OCI-LY7 (cell line): ENCODE measurements around the gene PFKL. TPM values are rescaled to one million over a fixed set of nuclear protein-coding genes. Genes with fewer than 3 reads are reported as not detected.

Source experiments
- BruUV-seq: library from RNA; stranded (reverse); fragments of 400-500 nt; replicated peaks from 2 replicates; lab custom pipeline; 2021; lab: Mats Ljungman, UMichigan
- CTCF ChIA-PET: fragments of 300-600 bp; sonication (Branson Sonifier 250); formaldehyde crosslinking; loops from one replicate; lab custom pipeline; 2022; ENCODE audit warnings: antibody characterized with exemption; ENCODE audit not compliant: unreplicated experiment; lab: Charles Lee
- POLR2A ChIA-PET: fragments of 300-600 bp; sonication (Branson Sonifier 250); formaldehyde crosslinking; loops from one replicate; lab custom pipeline; 2022; ENCODE audit warnings: antibody characterized with exemption; lab: Charles Lee
- DNase-seq: peaks from one replicate; pipeline ENCODE4 v3.0.0-alpha.2; 2015; ENCODE audit warnings: low spot score
- H2AFZ ChIP-seq: fragments of 200-600 bp; sonication (generic), shearing (Covaris generic); 2 replicates; pipeline ENCODE4 v1.6.1; 2014; ENCODE audit warnings: mild to moderate bottlenecking, antibody characterized with exemption, low read length, moderate library complexity
- H3K27ac ChIP-seq: fragments of 200-600 bp; sonication (generic); 2 replicates; pipeline ENCODE4 v1.5.1; 2014; ENCODE audit warnings: mixed run types, low read depth, mild to moderate bottlenecking, moderate library complexity, low read length, inconsistent platforms; ENCODE audit not compliant: poor library complexity, severe bottlenecking
- H3K36me3 ChIP-seq: fragments of 200-600 bp; sonication (generic); 2 replicates; pipeline ENCODE4 v1.6.1; 2014; ENCODE audit warnings: mild to moderate bottlenecking, antibody characterized with exemption, low read length, moderate library complexity, mixed read lengths; ENCODE audit not compliant: insufficient read depth
- H3K4me1 ChIP-seq: fragments of 200-600 bp; sonication (generic); 2 replicates; pipeline ENCODE4 v1.5.1; 2014; ENCODE audit warnings: mild to moderate bottlenecking, low read length; ENCODE audit not compliant: insufficient read depth, poor library complexity, severe bottlenecking
- H3K4me2 ChIP-seq: fragments of 200-600 bp; sonication (generic); 2 replicates; pipeline ENCODE4 v1.6.1; 2014; ENCODE audit warnings: mild to moderate bottlenecking, low read length
- H3K4me3 ChIP-seq: fragments of 200-600 bp; sonication (generic); 2 replicates; pipeline ENCODE4 v1.5.1; 2014; ENCODE audit warnings: mild to moderate bottlenecking, low read depth, low read length; ENCODE audit not compliant: poor library complexity, severe bottlenecking
- H3K79me2 ChIP-seq: fragments of 200-600 bp; sonication (generic); 2 replicates; pipeline ENCODE4 v1.6.1; 2016; ENCODE audit warnings: low read depth, mild to moderate bottlenecking, low read length, moderate library complexity, mixed read lengths; ENCODE audit not compliant: insufficient read depth
- H3K9me2 ChIP-seq: fragments of 200-600 bp; sonication (generic); 2 replicates; pipeline ENCODE4 v1.6.1; 2016; ENCODE audit warnings: mild to moderate bottlenecking, low read length, mixed read lengths; ENCODE audit not compliant: insufficient read depth
- H3K9me3 ChIP-seq: fragments of 200-600 bp; sonication (generic); 2 replicates; pipeline ENCODE4 v1.6.1; 2014; ENCODE audit warnings: mild to moderate bottlenecking, mixed run types, low read length, mixed read lengths
- H4K20me1 ChIP-seq: fragments of 200-600 bp; sonication (generic); 2 replicates; pipeline ENCODE4 v1.6.1; 2014; ENCODE audit warnings: mild to moderate bottlenecking, antibody characterized with exemption, low read length, moderate library complexity, mixed read lengths; ENCODE audit not compliant: insufficient read depth
- EZH2phosphoT487 ChIP-seq: fragments of 200-600 bp; sonication (generic); IDR thresholded peaks from 2 replicates; pipeline ENCODE4 v1.6.1; 2018; ENCODE audit warnings: low read depth, borderline replicate concordance, mild to moderate bottlenecking, mixed run types, antibody characterized with exemption, low read length, moderate library complexity, mixed read lengths
- intact Hi-C: fragments of 100-400 bp; cut with micrococcal nuclease; formaldehyde crosslinking; loops from one replicate; pipeline ENCODE4 v1.10.0; 2022; ENCODE audit not compliant: unreplicated experiment
- total RNA-seq, 2 experiments: library from RNA; depleted of rRNA in 1 of 2; stranded (reverse); fragments of >200 nt in 1 of 2; shearing (Covaris generic) in 1 of 2; gene quantifications; 2 replicates each; pipeline ENCODE4 v1.2.3, GENCODE V29; 2014 to 2022
- TF ChIP-seq, protein P1 (sequence below): fragments of 200-600 bp; sonication (generic); conservative IDR thresholded peaks from 2 replicates; pipeline ENCODE4 v1.5.1; 2014; ENCODE audit warnings: mild to moderate bottlenecking, antibody characterized with exemption, low read length, moderate library complexity, mixed read lengths

PFKL gene
- total RNA-seq, 2 experiments from 2014 or later = 102 to 128 TPM

DNA sequence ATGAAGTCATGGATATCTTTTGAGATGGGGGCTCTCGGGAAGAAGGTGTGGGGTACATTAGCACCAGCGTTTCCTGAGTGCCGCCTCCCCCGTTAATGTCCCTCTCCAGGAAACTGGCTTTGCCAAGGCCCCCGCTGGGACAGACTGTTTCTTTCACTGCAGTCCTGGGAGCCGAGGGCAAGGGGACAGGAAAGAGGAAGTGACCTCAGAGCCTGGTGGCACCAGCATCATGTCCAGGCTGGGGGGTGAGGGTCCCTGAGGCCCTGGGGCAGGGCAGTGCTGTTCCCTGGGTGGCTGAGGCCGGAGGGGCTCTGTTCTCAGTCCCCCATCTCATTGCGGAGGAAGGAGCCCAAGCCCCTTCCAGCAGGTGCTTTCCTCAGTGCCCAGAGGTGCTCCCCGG is 5.8 kb downstream of the PFKL start:
- H3K36me3 ChIP-seq = peaks cover 13% of the 10 kb centered on the region; the same call in 1 of the 2 replicates
- H2AFZ ChIP-seq = no peak overlapping the region
- no peaks in the 10 kb centered on the region for H3K9me3 ChIP-seq
- H4K20me1 ChIP-seq = no peaks in the 10 kb centered on the region; the same call in 1 of the 2 replicates
- ChIA-PET CTCF (no interaction called here), POLR2A (no interaction called here)
- H3K27ac ChIP-seq = no peak overlapping the region
- no peak overlapping the region for H3K4me2 ChIP-seq
- H3K4me1 ChIP-seq = peaks cover 42% of the 10 kb centered on the region
- H3K4me3 ChIP-seq = no peak overlapping the region
- H3K9me2 ChIP-seq = no peaks in the 10 kb centered on the region
- intact Hi-C loops = no loop called here
- TF ChIP-seq, protein P1, sequence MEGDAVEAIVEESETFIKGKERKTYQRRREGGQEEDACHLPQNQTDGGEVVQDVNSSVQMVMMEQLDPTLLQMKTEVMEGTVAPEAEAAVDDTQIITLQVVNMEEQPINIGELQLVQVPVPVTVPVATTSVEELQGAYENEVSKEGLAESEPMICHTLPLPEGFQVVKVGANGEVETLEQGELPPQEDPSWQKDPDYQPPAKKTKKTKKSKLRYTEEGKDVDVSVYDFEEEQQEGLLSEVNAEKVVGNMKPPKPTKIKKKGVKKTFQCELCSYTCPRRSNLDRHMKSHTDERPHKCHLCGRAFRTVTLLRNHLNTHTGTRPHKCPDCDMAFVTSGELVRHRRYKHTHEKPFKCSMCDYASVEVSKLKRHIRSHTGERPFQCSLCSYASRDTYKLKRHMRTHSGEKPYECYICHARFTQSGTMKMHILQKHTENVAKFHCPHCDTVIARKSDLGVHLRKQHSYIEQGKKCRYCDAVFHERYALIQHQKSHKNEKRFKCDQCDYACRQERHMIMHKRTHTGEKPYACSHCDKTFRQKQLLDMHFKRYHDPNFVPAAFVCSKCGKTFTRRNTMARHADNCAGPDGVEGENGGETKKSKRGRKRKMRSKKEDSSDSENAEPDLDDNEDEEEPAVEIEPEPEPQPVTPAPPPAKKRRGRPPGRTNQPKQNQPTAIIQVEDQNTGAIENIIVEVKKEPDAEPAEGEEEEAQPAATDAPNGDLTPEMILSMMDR = no peak
- TF ChIP-seq EZH2phosphoT487 = no peak
- BruUV-seq = no TSS peak
- no peak for DNase-seq
- H3K79me2 ChIP-seq = peaks cover 6% of the 10 kb centered on the region; the same call in 1 of the 2 replicates

- H3K4me3 ChIP-seq = no peak overlapping the region
- ChIA-PET CTCF (no interaction called here), POLR2A (no interaction called here)
- intact Hi-C loops = no loop called here
- H3K9me3 ChIP-seq = no peaks in the 10 kb centered on the region
- BruUV-seq = no TSS peak
- no peak overlapping the region for H3K27ac ChIP-seq
- DNase-seq = no peak
- no peak overlapping the region for H3K4me2 ChIP-seq
- H3K9me2 ChIP-seq = no peaks in the 10 kb centered on the region
- peaks cover 24% of the 10 kb centered on the region; the same call in 1 of the 2 replicates for H3K36me3 ChIP-seq
- peaks cover 28% of the 10 kb centered on the region for H3K4me1 ChIP-seq
- H4K20me1 ChIP-seq = no peaks in the 10 kb centered on the region; the same call in 1 of the 2 replicates
- no peaks in the 10 kb centered on the region; the same call in 1 of the 2 replicates for H3K79me2 ChIP-seq
- H2AFZ ChIP-seq = no peak overlapping the region
- TF ChIP-seq, protein P1 = no peak
- TF ChIP-seq EZH2phosphoT487 = no peak
Measured at GRCh38 chr21:44306936-44307704, 7.3 kb downstream of the PFKL start.
